Nucleus accumbens (tissue), 56 donors: ENCODE data around the gene CNTNAP5.

ENCODE experiments used
- DNase-seq, 56 donors: peaks; one replicate each; lab custom pipeline; 2025; lab: John Stamatoyannopoulos, UW

CNTNAP5 gene

GRCh38 chr2:124867247-124867646 lies 842.2 kb downstream of the CNTNAP5 start:
- DNase-seq = no peak

- DNase-seq = no peak
Observed at GRCh38 chr2:124874219-124874618, 849.1 kb downstream of the CNTNAP5 start.

GRCh38 chr2:124874676-124875075 lies 849.6 kb downstream of the CNTNAP5 start:
- DNase-seq = no peak

- no peak for DNase-seq
Observed at GRCh38 chr2:124875627-124876244, 850.6 kb downstream of the CNTNAP5 start.

GRCh38 chr2:124877141-124877577 lies 852.1 kb downstream of the CNTNAP5 start:
- DNase-seq = peak in 4 of 56 donors; percentile 1 to 18 (median 4)

- no peak for DNase-seq
Observed at GRCh38 chr2:124879640-124880039, 854.6 kb downstream of the CNTNAP5 start.

GRCh38 chr2:124880995-124881394 lies 855.9 kb downstream of the CNTNAP5 start:
- DNase-seq = no peak

GRCh38 chr2:124882423-124882822 lies 857.3 kb downstream of the CNTNAP5 start:
- DNase-seq = no peak

- DNase-seq = no peak
Observed at GRCh38 chr2:124883595-124883994, 858.5 kb downstream of the CNTNAP5 start.

- DNase-seq = no peak
Observed at GRCh38 chr2:124884315-124884714, 859.2 kb downstream of the CNTNAP5 start.

DNA sequence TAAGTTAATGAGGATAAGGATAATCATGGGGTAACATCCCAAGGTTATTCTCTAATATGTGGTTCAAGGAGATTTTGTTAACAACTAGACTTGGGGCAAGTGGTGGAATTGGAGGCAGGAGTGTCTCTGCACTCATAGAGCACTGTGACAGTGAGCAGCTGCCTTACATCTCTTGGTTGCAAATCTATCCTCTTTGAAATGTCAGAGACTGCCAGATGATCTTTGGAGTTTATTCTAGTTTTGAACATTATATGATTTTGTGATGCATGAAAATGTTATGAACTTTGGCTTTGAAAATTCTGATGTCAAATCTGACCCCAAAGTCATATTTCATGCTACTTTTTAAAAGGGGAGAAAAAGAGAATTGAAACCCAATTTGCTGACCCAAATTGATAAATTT lies 861.1 kb downstream of the CNTNAP5 start:
- no peak for DNase-seq

DNA sequence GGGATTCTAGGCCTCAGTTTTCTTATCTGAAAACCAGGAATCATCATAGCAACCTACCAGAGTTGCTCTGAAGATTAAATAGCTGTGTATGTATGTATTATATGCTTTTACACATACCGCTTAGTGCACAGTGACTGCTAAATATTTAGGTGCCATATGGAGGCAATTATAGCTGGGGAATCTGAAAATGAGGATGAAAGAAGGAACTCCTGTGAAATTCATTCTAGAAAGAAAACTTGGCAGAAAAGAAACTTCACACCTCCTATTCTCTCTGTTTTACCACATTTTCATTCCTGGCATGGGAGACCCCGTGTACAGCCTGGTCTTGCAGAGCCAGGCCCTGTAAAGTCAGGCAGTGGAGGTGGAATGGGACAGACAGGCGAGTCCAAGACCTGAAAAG lies 862.4 kb downstream of the CNTNAP5 start:
- no peak for DNase-seq

GRCh38 chr2:124888431-124888830 lies 863.3 kb downstream of the CNTNAP5 start:
- DNase-seq = no peak

GRCh38 chr2:124894199-124894598 lies 869.1 kb downstream of the CNTNAP5 start:
- DNase-seq = no peak

- no peak for DNase-seq
Observed at GRCh38 chr2:124898827-124899226, 873.7 kb downstream of the CNTNAP5 start.

DNA sequence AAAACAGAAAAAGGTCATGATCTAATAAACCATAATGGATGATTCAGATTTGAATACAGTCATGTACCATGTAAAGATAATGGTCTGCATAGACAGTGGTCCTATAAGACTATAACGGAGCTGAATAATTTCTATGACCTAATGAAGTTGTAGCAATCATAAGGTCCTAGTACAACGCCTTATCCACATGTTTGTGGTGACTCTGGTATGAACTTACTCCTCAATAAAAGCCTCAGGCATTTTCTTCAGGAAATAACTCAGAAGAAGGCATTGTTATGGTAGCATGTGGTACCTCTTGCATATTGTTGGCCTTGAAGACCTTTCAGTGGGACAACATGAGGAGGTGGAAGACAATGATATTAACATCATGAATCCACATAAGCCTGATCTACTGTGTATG lies 883.3 kb downstream of the CNTNAP5 start:
- DNase-seq = no peak

GRCh38 chr2:124911560-124911959 lies 886.5 kb downstream of the CNTNAP5 start:
- peak in 20 of 56 donors; percentile 1 to 40 (median 6) for DNase-seq

GRCh38 chr2:124913868-124914267 lies 888.8 kb downstream of the CNTNAP5 start:
- no peak for DNase-seq

DNA sequence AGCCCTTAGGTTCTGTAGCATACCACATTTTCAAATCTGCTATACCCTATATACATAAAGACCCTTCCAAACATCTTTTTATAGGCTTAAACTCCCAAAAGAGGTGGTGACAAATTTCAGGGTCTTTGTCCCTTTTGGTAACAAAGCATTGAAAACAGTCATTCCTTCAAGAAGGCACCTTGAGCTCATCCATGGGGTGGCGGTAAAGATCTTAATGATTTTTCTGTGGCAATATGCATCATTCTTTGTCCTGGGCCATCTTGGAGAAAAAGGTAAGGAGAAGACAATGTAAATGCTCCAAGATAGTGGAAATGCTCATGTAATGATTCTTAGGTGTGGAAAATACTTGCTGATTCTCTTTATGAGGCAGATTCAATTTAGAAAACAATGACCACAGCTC lies 890.5 kb downstream of the CNTNAP5 start:
- DNase-seq = no peak

DNA sequence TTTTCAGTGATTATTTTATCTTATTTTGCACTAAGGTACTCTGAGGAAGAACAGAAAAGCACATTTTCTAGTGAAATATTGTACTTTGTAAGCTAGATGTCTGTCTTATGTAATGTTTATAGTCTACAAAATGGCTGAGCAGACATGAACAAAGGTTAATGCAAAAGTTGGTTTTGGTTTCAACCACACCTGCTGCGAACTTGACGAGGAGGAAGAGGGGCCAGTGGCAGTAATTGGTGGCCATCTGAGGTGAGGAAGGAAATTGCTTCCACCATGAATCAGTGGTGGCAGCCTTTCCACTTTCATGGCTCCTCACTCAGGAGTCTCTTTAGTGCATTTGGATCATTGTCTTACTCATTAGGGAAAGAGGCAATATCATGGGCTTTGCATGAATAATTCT lies 894.2 kb downstream of the CNTNAP5 start:
- no peak for DNase-seq

GRCh38 chr2:124920448-124920847 lies 895.4 kb downstream of the CNTNAP5 start:
- DNase-seq = no peak

- no peak for DNase-seq
Observed at GRCh38 chr2:124921191-124921590, 896.1 kb downstream of the CNTNAP5 start.

- DNase-seq = no peak
Observed at GRCh38 chr2:124923097-124923496, 898.0 kb downstream of the CNTNAP5 start.
